ENCODE results near the gene PUSL1.

GRCh38 chr1:1341549-1342021 lies 33.2 kb downstream of the PUSL1 start:
- TF ChIP-seq CTCF (IDR thresholded peaks at IDR 0.05) (no peak), EP300 (IDR thresholded peaks at IDR 0.05) (no peak)

Data from stomach (tissue), 4 donors.